ENCODE measurements around the gene CRYZL1.
A peak's percentile ranks its signal among the peaks of the same experiment; 100 is the strongest.

Gene CRYZL1

DNA sequence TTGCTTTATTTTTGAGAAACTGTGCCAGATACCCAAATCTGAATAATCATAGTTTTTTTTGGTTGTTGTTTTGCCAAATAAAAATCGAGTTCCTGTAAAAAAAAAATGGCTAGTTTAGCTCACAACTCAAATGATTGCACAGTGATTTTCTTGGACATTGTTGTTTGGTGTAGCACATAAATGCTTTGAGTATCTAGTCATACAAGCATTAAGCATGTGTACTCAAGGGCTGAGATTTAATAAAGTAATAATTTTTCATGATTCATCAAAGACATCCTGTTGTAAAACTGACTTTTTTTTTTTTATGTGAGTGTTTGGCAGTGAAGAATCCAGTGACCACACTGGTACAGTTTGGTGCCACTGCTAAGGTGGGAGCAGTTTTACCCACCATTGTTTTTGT is 19.6 kb upstream of the CRYZL1 start:
- no peak for DNase-seq (ENCODE audit: low spot score)

GRCh38 chr21:33660406-33660805 is 18.9 kb upstream of the CRYZL1 start:
- peak; percentile 41 for DNase-seq (ENCODE audit: low spot score)

DNA sequence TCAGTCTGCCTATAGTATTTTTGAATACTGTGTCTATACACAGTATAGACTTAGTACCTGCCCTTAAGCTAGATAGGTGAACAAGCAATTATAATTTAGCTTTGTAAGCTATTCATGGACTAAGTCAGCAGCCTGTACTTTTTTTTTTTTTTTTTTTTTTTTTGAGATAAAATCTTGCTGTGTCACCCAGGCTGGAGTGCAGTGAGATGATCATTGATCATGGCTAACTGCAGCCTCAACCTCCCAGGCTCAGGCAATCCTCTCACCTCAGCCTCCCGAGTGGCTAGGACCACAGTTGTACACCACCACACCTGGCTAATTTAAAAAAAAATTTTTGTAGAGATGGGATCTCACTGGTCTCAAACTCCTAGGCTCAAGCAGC is 18.0 kb upstream of the CRYZL1 start:
- DNase-seq (ENCODE audit: low spot score): no peak

DNA sequence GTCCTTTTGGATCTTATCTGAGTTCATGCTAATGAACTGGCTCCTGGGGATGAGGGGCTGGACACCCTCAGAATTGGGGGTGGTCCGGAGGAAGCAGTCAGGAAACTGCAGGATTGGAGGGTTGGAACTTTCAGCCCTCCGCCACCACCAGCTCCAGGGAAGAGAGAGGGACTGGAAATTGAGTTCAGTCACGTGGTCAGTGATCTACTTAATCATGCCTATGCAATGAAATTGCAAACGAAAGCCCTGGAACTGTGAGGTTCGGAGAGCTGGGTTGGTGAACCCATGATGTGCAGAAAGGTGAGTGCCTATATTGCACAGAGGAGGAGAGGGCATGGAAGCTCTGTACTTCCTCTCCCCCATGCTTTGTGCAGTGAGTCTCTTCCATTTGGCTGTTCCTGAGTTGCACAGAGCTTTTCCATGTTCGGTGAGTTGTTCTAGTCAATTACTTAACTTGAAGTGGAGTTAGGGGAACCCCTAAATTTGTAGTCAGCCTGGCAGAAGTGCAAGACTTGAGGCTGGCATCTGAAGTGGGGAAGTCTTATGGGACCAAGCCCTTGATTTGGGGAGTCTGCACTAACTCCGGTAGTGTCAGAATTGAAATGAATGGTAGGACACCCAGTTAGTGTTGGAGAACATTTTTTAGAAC is 17.5 kb upstream of the CRYZL1 start:
- no peak for DNase-seq (ENCODE audit: low spot score)

- no peak for DNase-seq (ENCODE audit: low spot score)
These were observed 15.7 kb upstream of the CRYZL1 start for GRCh38 chr21:33657124-33657820.

- DNase-seq (ENCODE audit: low spot score): peak; percentile 50
These were observed 14.2 kb upstream of the CRYZL1 start for GRCh38 chr21:33655588-33656221.

DNA sequence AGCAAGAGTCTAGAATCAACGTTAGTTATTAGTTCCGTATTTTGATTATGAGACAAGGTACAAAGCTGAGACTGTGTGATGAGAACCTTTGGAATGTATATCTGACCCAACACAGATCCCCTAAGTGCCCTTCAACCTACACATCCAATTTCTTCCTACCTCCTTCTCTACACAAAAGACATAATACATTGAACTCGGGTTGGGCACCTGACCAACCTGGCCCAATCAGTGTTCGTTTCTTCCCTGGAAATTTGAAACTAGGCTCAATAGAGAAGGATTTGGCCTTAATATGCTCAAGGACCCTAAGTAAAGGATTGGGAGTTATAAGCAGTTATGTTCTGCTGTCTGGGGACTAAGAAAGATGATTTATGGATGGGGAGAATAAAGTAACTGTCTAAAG is 12.9 kb upstream of the CRYZL1 start:
- DNase-seq (ENCODE audit: low spot score): no peak

- no peak for DNase-seq (ENCODE audit: low spot score)
These were observed 10.6 kb upstream of the CRYZL1 start for GRCh38 chr21:33651965-33652680.

- DNase-seq (ENCODE audit: low spot score): no peak
These were observed 9.5 kb upstream of the CRYZL1 start for GRCh38 chr21:33650929-33651509.

DNA sequence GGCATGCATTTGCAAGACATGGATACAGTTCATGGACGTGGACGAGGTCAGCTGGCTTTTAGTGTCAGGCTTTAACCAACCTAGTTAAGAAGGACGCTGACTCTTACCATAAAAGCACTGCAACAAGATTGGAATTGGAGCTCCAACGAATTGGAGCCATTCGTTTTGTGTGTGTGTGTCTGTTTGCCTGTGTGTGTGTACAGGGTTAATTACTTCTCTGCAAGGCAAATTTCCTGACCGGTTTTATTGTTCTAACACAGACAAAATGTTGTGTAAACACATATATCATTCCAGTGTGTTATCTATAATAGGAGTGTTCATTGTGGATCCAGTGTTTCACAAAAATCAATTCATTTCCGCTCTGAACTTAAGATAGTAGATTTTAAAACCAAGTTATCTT is 8.7 kb upstream of the CRYZL1 start:
- no peak for DNase-seq (ENCODE audit: low spot score)

GRCh38 chr21:33648555-33648954 is 7.0 kb upstream of the CRYZL1 start:
- no peak for DNase-seq (ENCODE audit: low spot score)

DNA sequence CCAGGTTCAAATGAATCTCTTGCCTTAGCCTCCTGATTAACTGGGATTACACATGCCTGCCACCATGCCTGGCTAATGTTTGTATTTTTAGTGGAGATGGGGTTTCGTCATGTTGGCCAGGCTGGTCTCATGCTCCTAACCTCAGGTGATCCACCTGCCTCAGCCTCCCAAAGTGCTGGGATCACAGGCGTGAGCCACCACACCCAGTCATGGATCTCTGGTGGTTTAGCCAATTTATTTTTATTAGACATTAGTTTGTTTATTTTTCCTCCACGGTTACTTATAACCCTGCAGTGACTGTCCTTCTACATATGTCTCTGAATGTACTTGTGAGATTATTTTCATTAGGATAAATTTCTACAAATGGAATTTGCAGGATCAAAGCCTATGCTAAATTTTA is 6.0 kb upstream of the CRYZL1 start:
- DNase-seq (ENCODE audit: low spot score): no peak

GRCh38 chr21:33645730-33646129 is 4.2 kb upstream of the CRYZL1 start:
- no peak for DNase-seq (ENCODE audit: low spot score)

DNA sequence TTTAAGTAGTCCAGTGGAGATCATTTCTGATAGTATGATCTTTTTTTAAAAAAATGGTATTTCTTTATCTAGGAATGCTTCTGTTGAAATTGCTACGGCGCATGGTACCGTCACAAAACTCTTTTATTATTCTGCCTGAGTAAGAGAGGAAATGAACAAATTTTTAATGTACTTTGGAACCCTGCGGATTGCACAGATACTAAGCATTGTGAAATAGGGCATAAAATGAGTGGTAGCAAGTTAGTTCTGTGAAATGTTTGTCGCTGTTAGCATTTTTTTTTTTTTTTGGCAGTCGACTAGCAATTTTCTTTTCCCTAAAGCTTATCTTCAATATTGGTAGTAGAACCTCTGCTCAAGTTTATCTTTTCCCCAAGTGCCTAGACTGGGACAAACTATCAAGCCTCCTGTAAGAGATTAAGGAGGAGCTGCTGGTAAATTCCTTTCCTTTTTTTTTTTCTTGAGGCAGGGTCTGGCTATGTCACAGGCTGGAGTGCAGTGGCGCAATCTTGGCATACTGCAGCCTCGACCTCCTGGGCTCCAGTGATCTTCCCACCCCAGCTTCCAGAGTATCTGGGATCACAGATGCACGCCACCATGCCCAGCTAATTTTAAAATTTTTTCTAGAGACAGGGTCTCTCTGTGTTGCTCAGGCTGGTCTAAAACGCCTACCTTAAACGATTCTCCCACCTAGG is 3.0 kb upstream of the CRYZL1 start:
- peak; percentile 59 for DNase-seq (ENCODE audit: low spot score)

DNA sequence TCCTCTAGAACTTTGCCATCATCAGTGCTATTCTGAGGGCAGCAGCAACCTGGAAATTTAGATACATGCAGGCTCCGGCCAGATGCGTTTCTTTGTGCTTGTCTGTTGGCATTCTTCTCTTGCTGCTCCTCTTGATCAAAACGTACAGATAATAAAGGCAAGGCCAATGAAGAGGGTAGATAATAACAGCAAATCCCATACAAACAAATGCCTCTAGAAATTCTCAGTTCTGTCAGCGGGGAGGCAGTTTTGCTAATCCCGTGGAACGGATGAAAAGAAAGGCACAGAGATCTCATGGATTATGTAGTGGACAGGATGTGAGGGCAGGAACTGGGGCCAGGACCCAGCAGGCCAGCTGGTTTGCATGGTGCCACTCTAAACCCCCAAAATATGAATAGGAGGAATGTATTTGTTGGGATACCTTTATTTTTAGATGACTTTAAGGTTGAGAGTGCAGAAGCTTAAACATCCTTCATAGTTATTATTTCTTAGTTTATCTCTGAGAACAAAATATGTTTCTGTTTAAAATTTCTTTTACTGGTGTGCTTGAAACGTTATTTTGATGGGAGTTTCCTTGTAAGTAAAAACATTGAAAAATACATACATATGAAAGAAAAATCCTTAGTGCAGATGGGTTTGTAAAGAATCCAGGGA is 2.2 kb upstream of the CRYZL1 start:
- DNase-seq (ENCODE audit: low spot score): peak; percentile 18

GRCh38 chr21:33642896-33643657 is 1.5 kb upstream of the CRYZL1 start:
- DNase-seq (ENCODE audit: low spot score): peak; percentile 41

DNA sequence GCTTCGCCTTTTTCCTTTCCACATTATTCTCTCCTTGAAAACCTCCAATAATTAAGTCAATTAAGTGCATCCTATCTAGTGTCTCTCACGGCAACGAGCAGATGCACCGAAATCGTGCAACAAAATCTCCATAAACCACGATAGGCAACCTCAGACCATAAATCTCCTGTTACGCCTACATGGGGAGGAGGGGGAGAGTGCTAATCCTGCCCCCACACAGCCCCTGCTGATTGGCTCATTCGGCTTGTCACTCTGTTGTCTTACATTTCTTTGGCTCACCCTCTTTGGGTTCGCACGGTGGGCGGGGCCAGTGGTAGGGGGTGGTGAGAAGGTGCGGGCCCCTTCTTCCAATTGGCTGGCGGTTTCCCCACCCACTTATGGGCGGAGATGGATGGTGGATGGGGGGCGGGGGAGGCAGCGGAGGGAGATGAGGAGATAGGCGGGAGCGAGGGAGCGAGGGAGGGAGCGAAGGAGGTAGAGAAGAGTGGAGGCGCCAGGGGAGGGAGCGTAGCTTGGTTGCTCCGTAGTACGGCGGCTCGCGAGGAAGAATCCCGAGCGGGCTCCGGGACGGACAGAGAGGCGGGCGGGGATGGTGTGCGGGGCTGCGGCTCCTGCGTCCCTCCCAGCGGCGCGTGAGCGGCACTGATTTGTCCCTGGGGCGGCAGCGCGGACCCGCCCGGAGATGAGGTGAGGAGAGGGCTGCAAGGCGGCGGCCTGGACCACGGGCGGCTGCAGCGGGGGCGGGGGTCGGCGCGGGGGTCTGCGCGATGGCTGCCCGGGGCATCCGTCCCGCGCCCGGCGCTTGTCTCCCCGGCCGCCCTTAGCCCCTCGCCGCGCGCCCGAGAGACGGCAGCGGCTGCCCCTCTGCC is 720 bp upstream of the CRYZL1 start, which contains the start of gene ITSN1:
ITSN1 (plus strand) TSS at position 475 of the 869 bp plus-strand sequence. CDS start 76,328 bp downstream, outside the sequence.
- DNase-seq (ENCODE audit: low spot score): peak; percentile 98

DNA sequence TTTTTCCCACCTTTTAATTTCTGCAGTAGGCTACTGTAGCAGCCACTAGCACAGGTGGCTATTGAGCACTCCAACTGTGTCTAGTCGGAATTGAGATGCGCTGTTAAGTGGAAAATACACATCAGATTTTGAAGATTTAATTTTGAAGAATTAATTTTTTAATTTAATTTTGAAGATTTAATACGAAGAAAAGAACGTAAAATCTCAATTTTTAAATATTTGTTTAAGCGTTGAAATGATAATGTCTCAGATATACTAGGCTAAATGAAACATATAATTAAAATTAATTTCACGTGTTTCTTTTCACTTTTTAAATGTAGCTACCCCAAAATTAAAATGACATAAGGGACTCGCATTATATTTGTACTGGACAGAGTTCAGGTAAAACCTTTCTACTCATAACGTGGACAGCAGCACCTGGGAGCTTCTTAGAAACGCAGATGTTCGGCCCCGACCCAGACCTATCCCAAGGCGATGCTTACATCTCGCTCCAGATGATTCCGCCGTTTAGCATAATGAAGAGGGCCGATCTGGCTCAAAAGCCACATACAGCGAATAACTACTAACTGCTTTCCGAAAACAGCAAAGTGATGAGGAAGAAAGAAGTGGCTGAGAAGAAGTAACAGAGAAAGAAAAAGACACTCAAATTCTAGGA is 717 bp downstream of the CRYZL1 start:
- peak; percentile 22 for DNase-seq (ENCODE audit: low spot score)

- DNase-seq (ENCODE audit: low spot score): no peak
These were observed 7.3 kb downstream of the CRYZL1 start for GRCh38 chr21:33634254-33634653.
